ENCODE data around the gene RGS17.
"Not testable (repeated sequence)": the region's sequence is repeated elsewhere in the genome, so short reads cannot be mapped to it uniquely, and the experiment has no call there.

The RGS17 gene

DNA sequence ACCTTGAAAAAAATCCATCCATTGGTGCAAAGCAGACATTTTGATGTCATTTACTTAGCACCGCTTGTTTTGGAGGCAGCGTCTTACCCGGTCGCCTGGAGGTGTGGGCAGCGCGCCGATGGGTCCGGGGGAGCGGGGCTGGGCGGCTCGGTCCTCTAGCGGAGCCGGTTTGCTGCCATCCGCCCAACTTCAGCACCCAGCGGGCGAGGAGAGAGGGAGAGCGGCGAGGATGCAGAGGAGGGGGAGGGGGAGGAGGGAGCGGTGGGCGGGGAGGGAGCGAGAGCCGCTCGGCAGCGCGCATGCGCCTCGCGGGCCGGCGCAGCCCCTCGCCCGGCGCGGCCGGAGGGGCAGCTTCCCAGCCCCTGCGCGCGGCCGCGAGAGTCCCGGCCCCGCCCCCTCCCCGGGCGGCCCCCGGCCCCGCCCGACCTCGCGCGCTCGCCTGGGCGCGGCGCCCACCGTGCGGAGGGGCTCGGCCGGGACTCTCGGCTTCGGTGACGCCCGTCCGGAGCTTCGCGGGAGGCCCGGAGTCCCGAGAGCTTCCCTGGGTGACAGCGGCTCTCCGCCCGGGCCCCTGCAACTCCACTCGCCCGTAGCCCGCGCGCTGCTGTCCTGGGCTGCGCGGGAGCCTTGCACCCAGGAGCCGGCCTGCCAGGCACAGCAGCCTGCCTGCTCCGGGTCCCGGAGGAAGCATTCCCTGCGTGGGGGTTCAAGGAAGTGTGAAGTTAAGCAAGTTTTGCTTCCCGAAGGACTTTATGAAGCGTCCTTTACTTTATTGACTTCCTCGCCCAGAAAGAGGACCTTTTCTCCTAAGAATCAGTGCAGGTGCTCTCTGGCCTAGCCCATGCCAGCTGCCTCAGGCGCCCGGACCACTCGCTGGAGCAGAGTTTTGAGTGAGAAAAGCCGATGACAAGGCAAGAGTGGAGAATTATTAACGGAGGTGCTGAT is at the start of gene RGS17:
TSS of gene RGS17 (minus strand) at position 246 of the 945 bp plus-strand sequence. CDS start 87,264 bp downstream, outside the sequence.
- no peak for DNase-seq (ENCODE audit: low read depth)

GRCh38 chr6:153172815-153173214 is 41.7 kb upstream of the RGS17 start:
- DNase-seq (ENCODE audit: low read depth), result no peak

DNA sequence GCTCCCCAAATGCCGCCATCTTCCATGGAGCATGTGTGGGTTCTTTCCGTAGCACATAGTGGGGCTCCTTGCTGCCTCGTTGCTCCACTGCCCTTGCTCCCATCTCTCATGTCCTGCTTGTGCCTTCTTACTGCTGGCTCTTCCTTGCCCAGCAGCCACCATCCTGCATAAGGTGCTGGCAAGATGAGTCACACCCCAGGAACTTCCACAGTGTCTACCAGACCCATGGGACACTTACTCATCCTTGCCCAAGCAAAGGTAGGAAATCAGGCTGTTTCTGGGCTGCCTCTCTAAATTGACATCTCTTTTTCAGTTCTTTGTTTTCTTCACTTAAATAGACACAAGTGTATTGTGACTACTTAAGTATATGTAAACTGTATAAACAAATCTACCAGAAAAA is 39.4 kb upstream of the RGS17 start:
- peak; percentile 76 for DNase-seq (ENCODE audit: low read depth)

GRCh38 chr6:153167907-153168306 is 36.8 kb upstream of the RGS17 start:
- no peak for DNase-seq (ENCODE audit: low read depth)

- peak; percentile 96 for DNase-seq (ENCODE audit: low read depth)
Observed at GRCh38 chr6:153167061-153167891, 36.2 kb upstream of the RGS17 start.

DNA sequence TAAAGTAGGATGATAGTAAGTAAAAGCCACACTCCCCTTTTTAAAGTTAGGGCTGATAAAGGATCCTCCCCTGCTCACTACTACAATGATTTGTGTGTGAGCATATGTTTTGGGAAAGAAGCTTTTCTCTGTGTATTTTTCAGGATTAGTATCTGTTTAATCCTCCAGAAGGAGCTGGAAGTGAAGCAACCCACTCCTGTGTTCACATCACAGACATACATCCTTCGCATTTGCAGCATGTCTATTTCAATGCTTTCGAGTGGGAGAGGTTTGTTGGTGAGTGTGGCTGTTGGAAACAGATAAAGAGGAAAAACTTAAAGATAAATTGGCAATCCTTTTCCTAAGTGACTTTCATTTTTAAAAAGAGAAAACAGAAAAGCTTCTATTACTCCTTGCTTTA is 31.6 kb upstream of the RGS17 start:
- DNase-seq (ENCODE audit: low read depth), result no peak

GRCh38 chr6:153162172-153162571 is 31.1 kb upstream of the RGS17 start:
- no peak for DNase-seq (ENCODE audit: low read depth)

- DNase-seq (ENCODE audit: low read depth), result no peak
Observed at GRCh38 chr6:153160221-153160620, 29.1 kb upstream of the RGS17 start.

- no peak for DNase-seq (ENCODE audit: low read depth)
Observed at GRCh38 chr6:153150752-153151440, 19.8 kb upstream of the RGS17 start.

- no peak for DNase-seq (ENCODE audit: low read depth)
Observed at GRCh38 chr6:153150371-153150751, 19.3 kb upstream of the RGS17 start.

DNA sequence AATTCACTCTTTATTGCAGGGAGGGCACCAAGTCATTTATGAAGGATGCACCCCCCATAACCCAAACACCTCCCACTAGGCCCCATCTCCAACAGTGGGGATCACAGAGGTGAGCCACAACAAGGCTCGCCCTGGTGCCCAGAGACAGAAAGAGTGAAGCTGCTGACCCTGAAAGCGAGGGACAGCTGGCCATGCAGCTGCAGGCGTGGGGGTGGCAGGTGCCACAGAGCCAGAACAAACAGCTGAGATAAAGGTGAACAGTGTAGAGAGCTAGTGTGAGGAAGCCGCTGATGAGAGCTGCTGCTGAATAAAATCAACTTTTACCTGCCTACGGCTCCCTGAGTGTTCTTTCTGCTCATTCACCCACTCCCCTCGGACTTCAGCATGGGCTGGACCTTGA is 18.8 kb upstream of the RGS17 start:
- DNase-seq (ENCODE audit: low read depth), result no peak

- DNase-seq (ENCODE audit: low read depth), result no peak
Observed at GRCh38 chr6:153146413-153146812, 15.3 kb upstream of the RGS17 start.

DNA sequence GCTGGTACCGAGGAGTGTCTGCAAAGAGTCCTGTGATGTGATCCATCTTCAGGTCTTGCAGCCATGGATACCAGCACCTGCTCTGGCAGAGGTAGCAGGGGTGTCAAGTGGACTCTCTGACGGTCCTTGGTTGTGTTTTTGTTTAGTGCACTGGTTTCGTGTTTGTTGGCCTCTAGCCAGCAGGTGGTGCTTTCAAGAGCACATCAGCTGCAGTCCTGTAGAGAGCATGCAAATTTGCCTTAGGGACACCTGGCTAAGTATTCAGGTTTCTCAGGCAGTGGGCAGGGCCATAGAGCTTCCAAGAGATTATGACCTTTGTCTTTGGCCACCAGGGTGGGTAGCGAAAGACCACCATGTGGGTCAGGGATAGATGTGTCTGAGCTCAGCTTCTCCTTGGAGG is 14.5 kb upstream of the RGS17 start:
- no peak for DNase-seq (ENCODE audit: low read depth)

DNA sequence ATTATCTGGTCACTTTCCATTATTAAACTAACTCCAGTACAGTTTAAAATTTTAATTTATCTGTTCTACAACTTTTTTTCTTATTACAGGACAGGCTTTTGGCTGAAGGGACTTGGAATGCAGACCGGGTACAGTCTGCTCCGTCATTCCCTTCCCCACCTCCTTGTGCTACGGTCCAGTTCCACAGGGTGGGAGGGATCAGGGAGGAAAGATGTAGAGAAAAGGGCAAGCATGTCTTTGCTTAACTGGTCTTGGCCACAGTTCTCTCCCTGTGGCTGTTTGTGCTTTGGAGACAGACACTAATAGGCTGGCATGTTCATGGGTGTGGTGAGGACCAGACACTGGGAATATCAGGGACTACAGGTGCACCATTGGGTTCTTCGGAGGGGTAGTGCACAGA is 12.1 kb upstream of the RGS17 start:
- no peak for DNase-seq (ENCODE audit: low read depth)

GRCh38 chr6:153140299-153140698 is 9.2 kb upstream of the RGS17 start:
- DNase-seq (ENCODE audit: low read depth), result no peak

DNA sequence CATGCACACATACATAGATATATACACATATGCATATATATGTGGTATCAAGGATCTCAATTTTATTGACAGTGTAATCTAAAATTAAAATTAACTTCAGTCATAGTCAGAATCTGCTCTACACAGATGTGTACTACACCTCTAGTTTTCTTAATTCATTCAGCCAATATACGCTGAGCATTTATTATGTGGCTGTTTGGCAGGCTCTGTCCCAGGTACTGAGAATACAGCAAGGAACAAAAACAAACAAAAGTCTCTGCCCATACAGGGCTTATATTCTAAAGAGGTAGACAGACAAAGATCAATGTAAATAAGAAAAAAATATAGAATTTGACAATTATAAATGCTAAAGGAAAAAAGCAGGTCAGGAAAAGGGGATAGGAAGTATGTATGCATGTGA is 7.8 kb upstream of the RGS17 start:
- DNase-seq (ENCODE audit: low read depth), result no peak

DNA sequence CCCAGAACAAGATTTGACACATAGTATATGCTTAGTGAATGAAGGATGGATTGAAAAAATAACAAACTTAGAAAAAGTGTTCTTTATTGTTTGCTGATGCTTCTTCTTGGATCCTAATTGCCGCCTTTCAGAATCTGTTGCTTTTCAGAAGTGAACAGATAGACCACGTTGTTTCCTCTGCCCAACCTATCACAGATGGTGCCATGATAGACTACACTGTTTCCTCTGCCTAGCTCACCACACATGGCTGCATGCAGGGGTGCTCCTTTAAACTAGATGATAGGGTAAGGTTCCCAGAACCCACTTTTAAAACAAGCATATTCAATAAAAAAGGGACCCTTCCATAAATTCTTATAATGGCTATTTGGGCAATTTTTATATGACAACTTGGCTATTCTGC is 4.6 kb upstream of the RGS17 start:
- no peak for DNase-seq (ENCODE audit: low read depth)

DNA sequence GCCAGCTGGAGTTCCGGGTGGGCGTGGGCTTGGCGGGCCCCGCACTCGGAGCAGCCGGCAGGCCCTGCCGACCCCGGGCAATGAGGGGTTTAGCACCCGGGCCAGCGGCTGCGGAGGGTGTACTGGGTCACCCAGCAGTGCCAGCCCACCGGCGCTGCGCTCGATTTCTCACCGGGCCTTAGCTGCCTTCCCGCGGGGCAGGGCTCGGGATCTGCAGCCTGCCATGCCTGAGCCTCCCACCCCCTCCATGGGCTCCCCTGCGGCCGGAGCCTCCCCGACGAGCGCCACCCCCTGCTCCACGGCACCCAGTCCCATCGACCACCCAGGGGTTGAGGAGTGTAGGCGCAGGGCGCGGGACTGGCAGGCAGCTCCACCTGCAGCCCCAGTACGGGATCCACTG is 2.6 kb upstream of the RGS17 start:
- not testable (repeated sequence) for DNase-seq (ENCODE audit: low read depth)

DNA sequence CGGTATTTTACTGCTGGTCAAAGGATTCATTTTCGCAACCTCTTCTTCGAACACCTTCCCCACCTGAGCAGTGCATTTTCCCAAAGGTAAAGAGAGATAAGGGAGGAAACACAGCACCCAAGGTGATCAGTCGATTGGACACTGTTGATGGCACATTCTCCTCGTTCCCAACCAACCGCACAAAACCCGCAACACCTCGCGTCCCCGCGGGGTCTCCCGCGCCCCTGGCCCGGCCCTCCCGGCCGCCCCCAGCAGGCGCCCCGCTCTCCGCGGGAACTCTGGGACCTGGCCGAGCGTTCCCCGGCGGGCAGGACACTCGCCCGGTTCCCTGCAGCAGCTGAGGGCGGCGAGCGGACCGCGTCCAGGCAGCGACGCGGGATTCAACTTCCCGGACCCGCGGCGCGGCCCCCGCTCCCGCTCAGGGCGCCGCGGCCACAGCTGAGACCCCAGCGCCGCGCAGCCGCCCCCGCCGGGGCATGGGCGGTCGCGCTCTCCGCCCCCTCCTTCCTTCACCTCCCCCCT is 506 bp downstream of the RGS17 start:
- DNase-seq (ENCODE audit: low read depth), result no peak

DNA sequence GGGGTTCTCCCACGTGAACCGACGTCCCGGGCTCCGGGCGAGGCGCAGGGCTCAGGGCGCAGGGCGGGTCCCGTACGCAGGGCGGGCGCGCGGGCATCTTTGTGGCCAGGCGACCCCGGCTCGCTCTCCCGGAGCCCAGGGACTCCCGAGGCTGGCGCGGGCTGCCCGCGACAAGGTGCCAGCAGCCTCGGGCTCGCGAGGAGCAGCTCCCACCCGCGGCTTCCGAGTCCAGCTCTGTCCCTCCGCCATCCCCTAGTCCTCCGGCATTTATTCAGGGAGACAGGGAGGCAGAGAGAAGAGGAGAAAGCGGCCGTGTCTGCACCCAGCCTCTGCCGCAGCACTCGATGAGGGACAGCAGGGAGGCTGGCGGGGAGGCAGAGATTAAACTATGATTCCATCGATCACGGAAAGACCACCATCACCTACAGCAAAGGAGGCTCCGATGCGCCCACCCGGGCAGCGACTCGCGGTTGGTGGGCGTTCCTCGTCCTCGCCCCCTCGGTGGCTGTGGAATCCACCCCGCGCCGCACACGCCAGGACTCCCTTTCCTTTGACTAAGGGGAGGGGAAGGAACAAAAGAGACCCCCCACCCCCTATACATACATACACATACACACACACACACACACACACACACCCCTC is 1.1 kb downstream of the RGS17 start:
- no peak for DNase-seq (ENCODE audit: low read depth)

DNA sequence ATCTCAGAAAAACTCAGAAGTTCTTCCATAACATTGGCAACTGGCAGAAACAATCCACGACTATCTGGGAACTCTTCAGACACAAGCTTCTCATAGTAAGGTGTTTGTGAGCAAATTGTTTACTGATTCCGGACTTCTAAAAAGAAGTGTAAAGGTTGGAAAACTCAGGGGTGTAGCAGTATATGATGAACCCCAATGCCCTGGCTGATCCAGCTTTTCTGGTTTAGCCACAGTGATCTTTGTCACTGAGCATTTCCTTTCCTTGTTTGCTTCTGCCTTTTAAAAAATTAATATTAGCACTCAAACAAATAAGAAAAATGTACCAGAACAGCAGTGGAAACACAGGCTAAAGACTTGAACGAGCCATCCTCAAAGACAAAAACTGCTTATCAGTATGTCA is 4.9 kb downstream of the RGS17 start:
- DNase-seq (ENCODE audit: low read depth), result no peak

DNA sequence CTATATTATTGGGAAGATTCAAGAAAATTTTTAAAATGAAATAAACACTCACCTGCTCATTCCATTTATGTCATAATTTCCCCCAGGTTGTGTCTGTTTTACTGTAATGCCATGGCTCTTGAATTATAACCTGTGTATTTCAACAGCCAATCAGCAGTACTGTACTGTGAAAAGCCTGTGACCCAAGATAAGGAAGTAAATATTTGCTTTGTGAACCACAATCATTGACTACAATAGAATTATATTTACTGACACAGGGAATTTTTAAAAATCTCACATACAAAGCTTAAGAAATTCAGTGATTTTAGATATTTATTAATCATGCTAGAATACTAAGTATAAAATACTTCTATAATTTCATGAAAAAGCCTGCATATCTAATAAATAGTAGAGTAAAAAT is 6.0 kb downstream of the RGS17 start:
- DNase-seq (ENCODE audit: low read depth), result no peak
